ENCODE results near the gene INTS7. TPM values are rescaled to one million over a fixed set of nuclear protein-coding genes. Genes with fewer than 3 reads are reported as not detected.

INTS7 gene
- total and polyA plus RNA-seq, 2 of the 4 experiments (the other 2 are of a cell fraction) = 8.3 to 24.9 TPM

GRCh38 chr1:212070720-212071302 lies 35.5 kb upstream of the INTS7 start:
- peak; percentile 70 for DNase-seq

More at GRCh38 chr1:212070720-212071302, 35.5 kb upstream of the INTS7 start:
- Histone ChIP-seq H2BK120ac (ENCODE audit: low read depth, low read length) (no peak overlapping the region), H2AFZ (replicated peaks; ENCODE audit: low read length, poor library complexity) (no peak overlapping the region), H3K27me3 (ENCODE audit: control insufficient read depth, insufficient read depth, low read length) (no peaks in the 10 kb centered on the region), H3K9me1 (ENCODE audit: insufficient read depth, low read length) (no peaks in the 10 kb centered on the region), H2BK15ac (ENCODE audit: low read depth, low read length) (no peak overlapping the region), H2AK5ac (ENCODE audit: low read depth, low read length) (no peak overlapping the region), H2AK9ac (replicated peaks; ENCODE audit: low read depth, low read length, poor library complexity) (no peak overlapping the region), H2BK20ac (ENCODE audit: low read depth, low read length) (no peak overlapping the region), H3K4me1 (ENCODE audit: control insufficient read depth, insufficient read depth, low read length) (no peaks in the 10 kb centered on the region), H3K9ac (ENCODE audit: low read depth, low read length) (no peak overlapping the region), H3K4me3 (ENCODE audit: insufficient read depth, low read depth, low read length) (no peak overlapping the region), H3K79me1 (ENCODE audit: low read depth in 1 of 2, low read length in 2 of 2) (no peaks in the 10 kb centered on the region), H3K14ac (replicated peaks; ENCODE audit: low read depth, low read length) (no peak overlapping the region), H4K91ac (ENCODE audit: insufficient read depth, low read depth, low read length) (no peak overlapping the region), H4K20me1 (ENCODE audit: insufficient read depth, low read length) (no peaks in the 10 kb centered on the region), H3K18ac (ENCODE audit: low read depth, low read length) (no peak overlapping the region), H4K8ac (ENCODE audit: low read depth in 2 of 2, low read length in 2 of 2) (no peak overlapping the region), H3K4me2 (ENCODE audit: low read depth, low read length) (no peak overlapping the region), H3K23ac (ENCODE audit: low read depth, low read length) (no peak overlapping the region), H3K9me3 (ENCODE audit: control insufficient read depth, insufficient read depth, low read length) (no peaks in the 10 kb centered on the region), H2BK5ac (ENCODE audit: low read depth, low read length, poor library complexity, severe bottlenecking) (no peak overlapping the region), H3K27ac (ENCODE audit: insufficient read depth, low read length) (no peak overlapping the region), H3K56ac (ENCODE audit: extremely low read depth, insufficient read depth, low read length) (no peak overlapping the region), H4K5ac (ENCODE audit: low read depth, low read length) (no peak overlapping the region), H3K4ac (ENCODE audit: low read depth, low read length) (no peak overlapping the region), H3K36me3 (ENCODE audit: control insufficient read depth, insufficient read depth, low read length) (no peaks in the 10 kb centered on the region; the same call in 1 of the 2 replicates)
- ChIA-PET POLR2A (ENCODE audit: unreplicated experiment) (no interaction called here), CTCF (interaction anchor here (0.6 to 4.2 kb wide), 27 partner anchors 10 to 395 kb away, joined by 3 to 45 read pairs (median 4); partner anchors contain the start of genes DTL and INTS7)
- ATAC-seq (ENCODE audit: low read depth) = peak; percentile 78
- in situ Hi-C loops (cut with MboI; ENCODE audit: low sequenced_read_pairs) = loop anchor here (5.0 kb wide), 2 partner anchors 221 to 296 kb away; no protein-coding TSS in a partner anchor
- no peak for TF ChIP-seq MAZ (IDR thresholded peaks at IDR 0.05; ENCODE audit: borderline replicate concordance, low read depth, low read length)
- peak; percentile 91 for TF ChIP-seq CTCF (conservative IDR thresholded peaks at IDR 0.05; ENCODE audit: low read depth, low read length)
- peak; percentile 33; the same call in 1 of the 2 replicates for TF ChIP-seq POLR2A (IDR thresholded peaks at IDR 0.05; ENCODE audit: low read depth, low read length)
- TF ChIP-seq MAFK (IDR thresholded peaks at IDR 0.05; ENCODE audit: low read depth, low read length) = no peak
- peak; percentile 93 for TF ChIP-seq RAD21 (IDR thresholded peaks at IDR 0.05; ENCODE audit: low read length)
- TF ChIP-seq SMC3 (IDR thresholded peaks at IDR 0.05; ENCODE audit: low read depth, low read length) = peak; percentile 98
- dilution Hi-C loops (cut with HindIII; ENCODE audit: low sequenced_read_pairs, unreplicated experiment) = no loop called here
- BruUV-seq (replicated peaks) = no TSS peak
- intact Hi-C loops (cut with micrococcal nuclease) = loop anchor here (1.0 kb wide), 4 partner anchors 215 to 385 kb away; no protein-coding TSS in a partner anchor

All from IMR-90 (cell line).